B cell (primary cell): ENCODE data around the gene CAPN11. TPM values are rescaled to one million over a fixed set of nuclear protein-coding genes. Genes with fewer than 3 reads are reported as not detected.

ENCODE experiments used
- ATAC-seq: fragments of 200-7000 bp; cut with Tn5 transposase; one replicate; pipeline ENCODE4 v1.10.0; 2021; ENCODE audit warnings: low read depth, mild to moderate bottlenecking, moderate number of reproducible peaks, moderate library complexity
- CTCF ChIA-PET: fragments of 350-600 bp; sonication (Branson Sonifier 250); formaldehyde crosslinking; loops from one replicate; lab custom pipeline; 2021; ENCODE audit warnings: antibody characterized with exemption, inconsistent platforms; lab: Charles Lee
- POLR2A ChIA-PET: fragments of 350-600 bp; sonication (Branson Sonifier 250); formaldehyde crosslinking; loops from one replicate; lab custom pipeline; 2021; ENCODE audit warnings: antibody characterized with exemption; lab: Charles Lee
- DNase-seq: peaks from one replicate; pipeline ENCODE4 v3.0.0; 2013
- H2AFZ ChIP-seq: 2 replicates; pipeline ENCODE4 v1.6.1; 2012; ENCODE audit warnings: mild to moderate bottlenecking, low read depth, low read length; ENCODE audit not compliant: insufficient read depth, poor library complexity, severe bottlenecking
- H3K27ac ChIP-seq, 2 donors: 1 replicate in 1 of 2; 2 replicates in 1 of 2; pipeline ENCODE4 v1.5.1; 2012 to 2013; ENCODE audit warnings: low read length in 2 of 2, mild to moderate bottlenecking in 2 of 2, moderate library complexity in 1 of 2
- H3K27me3 ChIP-seq, 4 experiments: fragments of 200-600 bp in 1 of 4; sonication (generic) in 1 of 4; replicated peaks in 1 of 4; 1 replicate in 2 of 4; 2 replicates in 2 of 4; pipeline versions ENCODE4 v1.6.1 to v1.7.0; 2013 to 2016; ENCODE audit warnings: low read length in 3 of 4, mild to moderate bottlenecking in 2 of 4, mixed read lengths in 1 of 4, moderate library complexity in 1 of 4; ENCODE audit not compliant: insufficient read depth in 4 of 4, control insufficient read depth in 3 of 4; ENCODE audit errors: control extremely low read depth in 1 of 4
- H3K36me3 ChIP-seq, 2 experiments: replicated peaks in 1 of 2; 1 replicate in 1 of 2; 2 replicates in 1 of 2; pipeline versions ENCODE4 v1.6.1 to v1.7.1; 2013; ENCODE audit warnings: low read length in 1 of 2; ENCODE audit not compliant: insufficient read depth in 2 of 2, control insufficient read depth in 1 of 2; ENCODE audit errors: control extremely low read depth in 1 of 2, extremely low read depth in 1 of 2
- H3K4me1 ChIP-seq, 2 donors: fragments of 200-600 bp in 1 of 2; sonication (generic) in 1 of 2; 1 replicate in 1 of 2; 2 replicates in 1 of 2; pipeline versions ENCODE4 v1.5.1 to v1.6.1; 2013 to 2017; ENCODE audit warnings: low read length in 2 of 2; ENCODE audit not compliant: control insufficient read depth in 2 of 2, insufficient read depth in 2 of 2
- H3K4me2 ChIP-seq: replicated peaks from 2 replicates; pipeline ENCODE3; 2012; ENCODE audit warnings: mild to moderate bottlenecking, low read depth, low read length; ENCODE audit not compliant: poor library complexity, severe bottlenecking
- H3K4me3 ChIP-seq, 5 experiments: fragments of 200-600 bp in 1 of 5; sonication (generic) in 1 of 5; 1 replicate in 3 of 5; 2 replicates in 2 of 5; pipeline versions ENCODE4 v1.5.1 to v1.7.0; 2011 to 2016; ENCODE audit warnings: low read length in 4 of 5, mild to moderate bottlenecking in 4 of 5, low read depth in 2 of 5, control low read depth in 1 of 5, moderate library complexity in 1 of 5; ENCODE audit not compliant: insufficient read depth in 1 of 5; ENCODE audit errors: control extremely low read depth in 1 of 5, extremely low read depth in 1 of 5
- H3K79me2 ChIP-seq: fragments of 200-600 bp; sonication (generic); one replicate; pipeline ENCODE4 v1.6.0; 2016; ENCODE audit warnings: low read length; ENCODE audit not compliant: control insufficient read depth, insufficient read depth
- H3K9ac ChIP-seq: fragments of 200-600 bp; sonication (generic); 2 replicates; pipeline ENCODE4 v1.6.1; 2017; ENCODE audit warnings: mild to moderate bottlenecking, low read length, moderate library complexity
- H3K9me3 ChIP-seq, 3 donors: one replicate each; pipeline versions ENCODE4 v1.6.1 to v1.7.1; 2013; ENCODE audit warnings: low read length in 2 of 3; ENCODE audit not compliant: control insufficient read depth in 2 of 3, insufficient read depth in 1 of 3; ENCODE audit errors: control extremely low read depth in 1 of 3
- H4K20me1 ChIP-seq: 2 replicates; pipeline ENCODE4 v1.6.0; 2012; ENCODE audit warnings: mild to moderate bottlenecking, low read length; ENCODE audit not compliant: insufficient read depth, control insufficient read depth, poor library complexity, severe bottlenecking
- H3K27ac Mint-ChIP-seq: one replicate; pipeline ENCODE4 v1.8.0; 2021; ENCODE audit warnings: mixed read lengths
- H3K27me3 Mint-ChIP-seq: one replicate; pipeline ENCODE4 v1.8.0; 2021; ENCODE audit warnings: mixed read lengths
- H3K4me1 Mint-ChIP-seq: one replicate; pipeline ENCODE4 v1.8.0; 2021; ENCODE audit warnings: mixed read lengths
- H3K4me3 Mint-ChIP-seq: one replicate; pipeline ENCODE4 v1.8.0; 2021; ENCODE audit warnings: mixed read lengths
- H3K9me3 Mint-ChIP-seq: one replicate; pipeline ENCODE4 v1.8.0; 2022; ENCODE audit warnings: mixed read lengths; ENCODE audit not compliant: insufficient read depth
- CTCF ChIP-seq: fragments of 200-600 bp; IDR thresholded peaks from one replicate; pipeline ENCODE4 v1.8.0; 2022; ENCODE audit warnings: antibody characterized with exemption, mild to moderate bottlenecking
- EZH2 ChIP-seq: IDR thresholded peaks from 2 replicates; pipeline ENCODE4 v1.6.1; 2012; ENCODE audit warnings: borderline replicate concordance, low read depth, mild to moderate bottlenecking, moderate library complexity, low read length; ENCODE audit not compliant: insufficient read depth, poor library complexity, severe bottlenecking
- WGBS: methylation state at CpG from one replicate; pipeline ENCODE4 v1.1.5; 2013; ENCODE audit warnings: missing lambda C conversion rate; ENCODE audit not compliant: insufficient coverage; 5-methylcytosine and 5-hydroxymethylcytosine counted together
- intact Hi-C: fragments of 100-400 bp; cut with micrococcal nuclease; formaldehyde crosslinking; loops from one replicate; pipeline ENCODE4 v1.10.0; 2022
- polyA plus RNA-seq: library from polyadenylated mRNA; depleted of rRNA; stranded (reverse); fragments of >200 nt; gene quantifications from 2 replicates; pipeline ENCODE4 v1.2.3, GENCODE V29; 2012
- total RNA-seq, 2 donors: library from RNA; stranded (reverse); fragments of 120-200 nt in 1 of 2; gene quantifications; 1 replicate in 1 of 2; 2 replicates in 1 of 2; pipeline versions ENCODE4 v1.2.3 to v1.2.4, GENCODE V29; 2013 to 2022

The CAPN11 gene
- total and polyA plus RNA-seq, 2 donors (not counting 1 experiment from before 2014, with no cell fraction given): not detected

GRCh38 chr6:44201638-44202303, 43.2 kb downstream of the CAPN11 start:
- Histone ChIP-seq H3K27me3 (no peaks in the 10 kb centered on the region), H3K4me2 (no peak overlapping the region), H3K79me2 (no peaks in the 10 kb centered on the region), H3K4me1 (no peaks in the 10 kb centered on the region), H3K4me3 (no peak overlapping the region), H3K36me3 (no peaks in the 10 kb centered on the region), H3K9me3 (no peaks in the 10 kb centered on the region), H3K27ac (no peak overlapping the region), H2AFZ (no peak overlapping the region), H4K20me1 (no peaks in the 10 kb centered on the region), H3K9ac (no peak overlapping the region)
- no peak overlapping the region for H3K4me3 Mint-ChIP-seq
- POLR2A ChIA-PET: no interaction called here
- TF ChIP-seq EZH2 (no peak), CTCF (no peak)
- intact Hi-C loops: no loop called here
- peaks cover 5% of the 10 kb centered on the region for H3K27me3 Mint-ChIP-seq
- DNase-seq: no peak
- H3K4me1 Mint-ChIP-seq: no peaks in the 10 kb centered on the region
- CTCF ChIA-PET: interaction anchor here (0.6 kb wide), 1 partner anchor 156 kb away, joined by 4 read pairs; no protein-coding TSS in a partner anchor
- H3K27ac Mint-ChIP-seq: no peak overlapping the region
- ATAC-seq: no peak
- no peaks in the 10 kb centered on the region for H3K9me3 Mint-ChIP-seq
- WGBS: 92% methylated on average over 8 of the region's 11 CpGs

GRCh38 chr6:44202332-44202971, 43.8 kb downstream of the CAPN11 start:
- ChIA-PET POLR2A (no interaction called here), CTCF (no interaction called here)
- DNase-seq (no peak), ATAC-seq (no peak)
- Histone ChIP-seq H3K79me2 (no peaks in the 10 kb centered on the region), H3K4me2 (no peak overlapping the region), H3K4me3 (no peak overlapping the region), H3K9me3 (no peaks in the 10 kb centered on the region), H2AFZ (no peak overlapping the region), H3K27me3 (no peaks in the 10 kb centered on the region), H3K36me3 (no peaks in the 10 kb centered on the region), H3K27ac (no peak overlapping the region), H3K9ac (no peak overlapping the region), H4K20me1 (no peaks in the 10 kb centered on the region), H3K4me1 (no peaks in the 10 kb centered on the region)
- Mint-ChIP-seq H3K9me3 (no peaks in the 10 kb centered on the region), H3K4me1 (no peaks in the 10 kb centered on the region), H3K4me3 (no peak overlapping the region), H3K27ac (no peak overlapping the region), H3K27me3 (peaks cover 5% of the 10 kb centered on the region)
- intact Hi-C loops: no loop called here
- 96% methylated on average over 3 of the region's 4 CpGs for WGBS
- TF ChIP-seq CTCF (no peak), EZH2 (no peak)
